ENCODE measurements around the gene HJURP.

Gene HJURP

DNA sequence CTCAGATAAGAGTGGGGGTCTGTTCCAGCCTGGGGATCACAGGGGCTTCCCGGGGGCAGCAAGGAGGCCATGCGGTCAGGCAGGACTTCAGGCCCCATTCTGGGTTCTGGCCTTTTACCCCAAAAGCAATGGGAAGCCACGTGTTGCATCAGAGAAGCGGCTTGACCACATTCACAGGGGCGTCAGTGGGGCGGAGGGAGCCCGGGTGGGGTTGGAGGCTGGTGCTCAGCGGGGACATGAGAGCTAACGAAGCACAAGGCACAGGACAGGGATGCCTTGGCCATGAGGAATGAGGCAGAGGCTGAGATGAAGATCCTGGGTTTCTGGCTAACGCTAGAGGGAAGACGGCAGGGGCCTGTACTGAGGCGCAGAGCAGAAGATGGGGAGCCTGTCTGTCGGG is 6.1 kb downstream of the HJURP start:
- no peak for DNase-seq

DNA sequence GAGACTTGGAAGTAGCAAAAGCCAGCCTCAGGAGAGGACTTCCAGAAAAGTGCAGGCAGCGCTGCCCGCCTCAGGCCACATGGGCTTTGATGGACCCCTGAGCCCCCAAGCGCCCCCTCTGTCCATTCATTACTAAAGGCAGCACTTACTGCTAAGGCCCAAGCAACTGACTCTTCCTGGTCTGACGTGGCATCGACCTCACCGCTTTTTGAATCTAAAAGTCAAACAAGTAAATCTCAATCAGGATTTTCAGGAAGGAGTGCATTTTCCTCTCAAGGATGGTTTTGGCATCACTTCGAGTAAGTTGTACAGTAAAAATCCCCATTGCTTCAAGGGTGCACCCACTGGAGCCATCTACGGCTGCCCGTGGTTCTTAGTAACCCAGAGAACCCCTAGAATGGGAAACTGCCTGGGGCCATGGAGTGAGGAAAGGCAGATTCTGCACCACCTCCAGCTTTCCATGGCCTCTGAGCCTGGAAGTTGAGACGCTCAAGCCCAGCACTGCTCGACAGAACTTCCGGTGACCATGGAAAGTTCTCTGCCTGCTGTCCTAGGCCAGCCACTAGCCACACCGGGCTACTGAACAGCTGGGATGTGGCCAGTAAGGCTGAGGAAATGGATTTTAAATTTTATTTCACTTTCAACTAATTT is 7.0 kb downstream of the HJURP start:
- DNase-seq = no peak

DNA sequence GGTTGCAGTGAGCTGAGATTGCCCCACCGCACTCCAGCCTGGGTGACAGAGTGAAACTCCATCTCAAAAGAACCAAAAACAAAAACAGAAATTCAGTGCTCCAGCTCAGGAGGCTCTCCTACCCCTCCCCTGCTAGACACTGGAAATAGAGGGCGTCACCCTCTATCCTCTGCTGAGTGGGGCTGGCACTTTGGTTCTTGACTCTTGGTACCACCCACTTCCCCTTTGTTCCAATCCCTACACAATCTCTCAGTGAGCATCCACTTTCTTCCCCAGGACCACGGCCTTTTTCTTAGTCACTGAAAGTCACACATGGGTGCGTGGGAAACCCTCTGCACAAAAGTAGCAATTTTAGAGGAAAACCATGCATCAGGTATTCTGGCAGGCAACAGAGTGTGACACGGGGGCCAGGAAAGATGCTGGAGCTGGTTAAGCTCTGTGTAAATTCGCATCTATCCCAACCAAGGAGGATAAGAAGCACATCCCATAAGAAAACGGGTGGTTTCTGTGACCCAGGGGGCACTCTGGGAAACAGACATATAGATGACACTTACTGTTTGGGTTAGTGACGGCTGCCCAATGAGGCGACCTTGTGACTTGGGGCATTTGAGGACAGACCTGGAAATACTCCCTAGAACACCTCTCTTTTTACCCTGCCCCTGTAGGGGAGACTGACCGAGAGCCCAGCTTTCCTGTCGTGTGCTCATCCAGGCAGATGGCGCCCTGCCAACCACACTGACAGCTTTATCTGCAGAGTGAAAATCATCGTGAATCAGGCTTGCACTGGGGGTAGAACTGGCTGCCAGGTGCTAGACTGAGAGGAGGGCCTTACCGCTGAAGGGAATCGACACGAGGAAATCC is 7.7 kb downstream of the HJURP start:
- no peak for DNase-seq

DNA sequence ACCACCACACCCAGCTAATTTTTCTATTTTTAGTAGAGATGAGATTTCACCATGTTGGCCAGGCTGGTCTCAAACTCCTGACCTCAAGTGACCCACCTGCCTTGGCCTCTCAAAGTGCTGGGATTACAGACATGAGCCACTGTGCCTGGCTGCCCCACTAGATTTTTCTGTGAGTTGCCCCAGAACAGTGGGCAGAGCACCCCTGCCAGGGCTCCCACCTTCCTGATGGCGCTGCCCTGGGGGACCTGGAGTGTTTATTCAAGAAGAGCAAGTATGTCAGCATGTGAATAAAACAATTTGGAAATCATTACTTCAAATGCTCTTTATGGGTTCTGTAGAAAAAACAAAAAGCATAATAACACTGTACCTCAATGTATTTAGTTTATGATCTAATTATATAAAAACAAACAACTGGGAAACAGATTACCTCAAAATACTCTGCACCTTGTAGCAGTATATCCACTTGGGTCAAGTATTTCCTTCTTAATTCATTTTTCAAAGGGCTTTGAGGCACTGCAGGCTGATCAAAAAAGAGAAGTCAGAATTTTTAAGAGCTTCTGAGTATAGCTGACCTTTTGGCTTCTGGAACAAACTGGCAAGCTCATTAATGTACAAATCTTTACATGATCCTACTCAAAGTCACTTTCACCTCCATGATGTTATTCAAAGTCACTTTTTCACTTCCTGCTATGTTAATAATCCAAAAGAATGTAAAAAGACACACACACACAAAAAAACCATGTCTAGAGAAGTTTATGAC is 8.9 kb downstream of the HJURP start:
- DNase-seq = no peak

DNA sequence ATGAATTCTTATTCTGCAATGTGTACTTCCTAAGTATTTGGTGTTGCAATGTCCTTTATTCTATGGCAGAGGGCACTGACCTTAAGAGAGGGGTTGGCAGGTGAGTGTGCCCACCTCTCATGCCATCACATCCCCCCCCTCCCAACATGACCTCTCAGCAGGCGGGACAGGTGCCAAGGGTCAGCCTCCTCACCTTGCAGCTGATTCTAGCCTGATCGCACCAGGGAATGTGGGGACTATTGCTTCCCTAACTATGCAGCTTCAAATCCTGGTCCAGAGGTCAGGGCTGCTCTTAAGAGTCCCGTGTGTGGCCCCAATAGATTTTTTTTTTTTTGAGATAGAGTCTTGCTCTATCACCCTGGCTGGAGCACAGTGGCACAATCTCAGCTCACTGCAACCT is 9.5 kb downstream of the HJURP start:
- no peak for DNase-seq

DNA sequence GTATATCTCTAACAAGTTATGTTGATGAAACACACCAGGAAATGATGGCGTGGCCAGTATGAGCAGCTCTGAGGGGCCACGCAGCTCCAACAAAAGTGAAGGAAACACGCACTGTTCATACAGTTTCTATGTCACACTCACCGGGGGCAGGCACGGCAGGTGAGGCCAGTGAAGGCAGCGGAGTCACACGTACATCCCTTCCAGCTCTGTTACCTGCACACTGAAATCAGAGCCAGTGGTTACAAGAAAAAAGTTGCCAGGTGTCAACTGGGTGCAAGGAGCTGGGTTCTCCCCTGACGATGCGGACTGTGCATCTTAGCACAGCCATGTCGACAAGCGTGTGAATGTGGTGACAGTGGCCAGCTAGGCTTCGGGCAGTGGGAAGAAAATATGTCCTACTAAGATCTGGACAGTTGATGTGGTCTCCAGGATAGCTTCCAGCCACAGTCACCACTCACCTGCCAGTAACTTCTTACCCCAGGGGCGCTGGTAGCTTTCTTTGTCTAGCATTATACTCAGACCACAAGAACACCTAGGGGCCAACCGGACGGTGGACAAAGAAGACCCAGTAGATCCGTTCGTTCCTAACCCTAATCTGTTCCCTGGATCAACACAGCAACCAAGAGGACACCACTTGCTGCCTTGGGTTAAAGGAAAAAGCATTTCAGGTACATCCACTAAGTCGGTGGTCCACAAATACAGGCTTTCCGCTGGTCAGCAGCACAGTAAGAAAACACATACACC is 10.1 kb downstream of the HJURP start:
- DNase-seq = no peak

DNA sequence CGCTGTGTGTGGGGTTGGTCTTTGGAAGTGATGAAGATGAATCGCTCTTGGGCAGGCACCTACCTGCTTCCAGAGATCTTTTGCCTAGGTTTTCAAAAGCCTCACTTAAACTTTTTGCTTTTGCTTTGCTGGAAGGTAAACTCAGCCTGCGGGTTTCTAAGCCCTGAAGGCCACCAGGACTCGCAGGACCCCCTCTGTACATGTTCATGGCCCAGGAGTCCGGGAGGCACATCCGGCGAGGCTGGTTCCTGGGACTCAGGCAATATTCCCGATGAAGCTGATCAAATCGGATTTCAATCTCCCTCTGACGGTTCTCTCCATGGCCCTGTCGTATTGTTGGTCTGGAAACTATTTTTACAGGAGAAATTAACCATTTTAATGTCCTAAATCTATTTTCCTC is 13.2 kb downstream of the HJURP start:
- DNase-seq = no peak

DNA sequence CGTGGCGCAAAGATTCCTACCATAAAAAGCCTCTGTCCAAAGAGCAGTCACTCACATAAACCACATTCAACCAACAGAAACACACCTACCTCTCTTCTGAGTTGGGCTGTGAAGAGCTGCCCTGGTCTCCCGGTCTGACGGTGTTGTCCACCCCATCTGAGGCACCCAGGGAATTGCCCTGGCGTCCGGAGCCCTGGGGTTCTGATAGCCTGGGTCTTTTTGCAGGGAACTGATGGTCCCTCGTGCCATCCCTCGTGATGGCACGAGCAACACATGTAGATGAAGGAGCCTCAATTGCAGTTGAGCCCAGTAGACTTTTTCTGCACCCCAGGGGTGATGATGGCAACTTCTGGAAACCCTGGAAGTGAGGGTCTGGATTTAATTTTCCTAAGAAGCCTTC is 13.8 kb downstream of the HJURP start:
- DNase-seq = no peak

DNA sequence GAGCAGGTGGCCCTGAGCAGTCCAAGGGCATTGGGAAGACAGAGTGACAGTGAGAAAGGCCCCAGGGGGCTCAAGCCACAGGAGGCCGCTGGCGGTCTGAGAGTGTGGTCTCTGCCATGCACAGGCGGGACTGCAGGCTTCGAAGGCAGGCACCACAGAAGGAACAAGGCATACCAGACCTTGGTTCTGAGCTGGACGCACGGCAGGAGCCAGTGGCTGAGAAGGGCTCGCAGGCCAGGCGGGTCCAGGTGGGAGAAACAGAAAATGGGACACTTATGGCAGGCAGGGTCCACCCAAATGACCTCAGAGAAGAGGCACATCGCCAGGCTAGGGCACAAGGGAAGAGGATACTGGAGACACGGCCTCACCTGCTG is 14.9 kb downstream of the HJURP start:
- no peak for DNase-seq

DNA sequence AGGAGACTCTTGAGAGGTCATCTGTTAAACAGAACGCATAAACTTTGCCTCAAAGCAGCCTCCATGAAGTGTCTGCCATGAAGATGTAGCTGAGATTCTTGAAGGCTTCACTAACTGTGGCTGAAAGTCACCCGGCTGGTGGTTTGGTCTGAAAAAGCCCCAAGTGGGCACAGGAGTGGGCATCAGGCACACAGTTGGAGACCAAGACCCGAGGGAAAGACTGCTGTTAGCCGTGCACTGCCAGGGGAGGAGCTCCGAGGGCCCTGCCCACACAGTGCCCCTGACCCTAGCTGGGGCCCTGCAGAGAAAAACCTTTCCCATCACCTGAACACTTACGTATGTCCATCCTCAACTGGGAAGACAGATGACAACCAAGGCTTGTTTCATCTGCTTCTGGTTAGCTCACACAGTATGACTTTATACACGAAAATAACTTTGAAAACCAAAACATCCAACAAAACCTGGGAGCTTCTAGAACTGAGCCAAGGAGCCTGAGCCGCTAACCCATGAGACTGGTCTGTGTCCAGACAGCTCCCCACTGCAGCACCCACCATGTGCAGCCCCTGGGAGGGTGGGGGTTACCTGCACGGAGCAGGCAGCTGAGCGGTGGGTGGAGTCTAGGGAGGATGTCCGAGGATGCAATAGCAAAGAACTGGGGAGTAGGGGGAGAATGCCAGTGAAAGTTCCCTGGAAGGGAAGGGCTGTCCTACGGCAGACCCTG is 15.4 kb downstream of the HJURP start:
- no peak for DNase-seq

DNA sequence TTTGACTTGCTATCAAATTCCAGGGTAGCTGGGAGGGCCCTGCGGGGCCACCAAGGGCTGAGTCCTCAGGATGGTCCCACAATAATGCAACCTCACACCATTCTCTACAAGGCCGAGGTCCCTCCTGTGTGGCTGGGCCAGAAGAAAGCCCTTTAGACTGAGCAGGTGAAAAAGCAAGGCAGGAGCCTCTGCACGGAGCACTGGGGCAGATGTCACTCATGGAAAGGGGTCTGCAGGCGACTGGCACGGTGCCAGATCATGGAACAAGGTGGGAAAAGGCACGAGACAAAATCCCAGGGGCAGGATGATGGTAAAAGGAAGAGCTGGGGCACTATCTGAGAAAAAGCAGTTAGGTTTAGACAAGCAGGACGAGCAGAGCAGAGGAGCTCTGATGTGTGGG is 16.1 kb downstream of the HJURP start:
- DNase-seq = no peak

DNA sequence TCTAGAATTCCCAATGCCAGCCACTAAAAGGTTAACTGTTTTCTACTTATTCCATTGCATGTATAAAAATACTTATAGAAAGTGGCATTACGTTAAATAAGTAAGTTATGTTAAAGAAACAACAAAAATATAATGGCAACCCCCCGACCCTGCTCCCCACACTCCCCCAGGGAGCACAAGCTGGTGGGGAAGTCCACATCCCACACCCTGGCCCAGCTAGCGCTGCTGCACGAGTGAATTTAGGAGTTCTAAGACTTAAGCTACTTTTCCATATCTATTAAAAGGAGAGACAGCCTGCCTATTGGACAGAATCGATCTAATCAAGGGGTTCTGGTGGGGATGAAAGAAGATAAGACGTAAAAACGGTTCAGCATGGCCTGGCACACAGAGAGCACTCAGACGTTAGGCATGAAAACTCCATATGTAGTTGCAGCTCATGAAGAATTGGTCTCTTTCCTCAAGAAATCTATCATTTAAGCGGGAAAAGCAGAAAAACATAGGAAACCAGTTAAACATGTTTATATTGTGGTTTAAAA is 16.6 kb downstream of the HJURP start:
- no peak for DNase-seq

DNA sequence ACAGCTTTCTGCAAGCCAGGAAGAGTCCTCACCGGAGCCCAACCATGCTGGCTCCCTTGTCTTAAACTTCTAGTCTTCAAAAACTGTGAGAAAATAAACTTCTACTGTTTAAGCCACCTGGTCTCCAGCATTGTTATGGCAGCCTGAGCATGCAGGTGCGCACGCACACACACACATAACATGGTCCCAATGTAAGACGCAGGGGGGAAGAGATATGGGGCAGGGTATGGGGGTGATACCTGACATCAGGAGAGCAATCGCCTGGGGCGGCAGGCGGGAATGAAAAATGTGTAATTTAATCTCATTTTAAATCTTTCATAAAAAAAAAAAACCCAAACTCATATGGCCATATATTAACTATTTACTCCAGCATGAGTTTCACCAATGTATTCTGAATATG is 18.0 kb downstream of the HJURP start:
- no peak for DNase-seq

DNA sequence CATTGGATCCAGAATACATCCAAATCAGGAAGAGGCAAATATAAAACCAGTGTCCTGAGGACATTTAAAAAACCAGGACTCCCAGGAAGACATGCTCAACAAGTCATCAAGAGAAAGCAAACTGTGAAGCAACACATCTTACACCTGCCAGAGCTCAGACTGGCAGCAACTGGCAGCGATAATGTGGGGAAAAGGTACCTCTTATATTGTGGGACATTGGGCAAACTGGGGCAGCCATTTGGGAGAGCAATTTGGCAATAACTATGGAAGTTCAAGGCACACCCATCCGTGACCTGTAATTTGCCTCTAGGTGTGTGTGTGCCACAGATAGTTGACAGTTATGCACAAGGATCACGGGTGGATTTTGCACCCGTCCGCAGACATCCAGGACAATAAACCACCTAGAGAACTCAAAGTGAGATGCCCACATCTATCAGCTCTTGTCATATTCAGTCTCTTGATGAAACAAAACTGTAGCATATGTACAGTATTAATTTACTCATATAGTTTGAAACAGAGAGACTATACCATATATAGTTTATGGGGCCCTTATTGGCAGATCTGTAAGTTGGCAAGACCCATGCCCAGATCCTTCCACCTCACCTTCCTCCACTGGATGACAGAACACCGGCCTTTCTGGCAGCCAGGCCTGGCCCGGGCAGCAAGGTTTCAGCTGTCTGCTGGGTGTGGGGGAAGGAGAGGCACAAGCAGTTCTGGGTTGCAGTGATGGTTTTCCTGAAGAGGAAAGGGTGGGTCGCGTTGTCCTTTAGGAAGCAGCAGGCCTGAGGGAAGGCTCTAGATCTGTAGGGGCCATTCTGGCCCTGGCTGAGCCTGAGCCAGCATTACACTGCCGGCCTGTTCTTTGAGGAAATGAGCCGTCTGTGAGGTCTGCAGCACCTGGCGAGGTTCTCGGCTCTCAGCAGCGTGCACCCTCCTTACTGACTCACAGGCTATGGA is 18.8 kb downstream of the HJURP start:
- no peak for DNase-seq

DNA sequence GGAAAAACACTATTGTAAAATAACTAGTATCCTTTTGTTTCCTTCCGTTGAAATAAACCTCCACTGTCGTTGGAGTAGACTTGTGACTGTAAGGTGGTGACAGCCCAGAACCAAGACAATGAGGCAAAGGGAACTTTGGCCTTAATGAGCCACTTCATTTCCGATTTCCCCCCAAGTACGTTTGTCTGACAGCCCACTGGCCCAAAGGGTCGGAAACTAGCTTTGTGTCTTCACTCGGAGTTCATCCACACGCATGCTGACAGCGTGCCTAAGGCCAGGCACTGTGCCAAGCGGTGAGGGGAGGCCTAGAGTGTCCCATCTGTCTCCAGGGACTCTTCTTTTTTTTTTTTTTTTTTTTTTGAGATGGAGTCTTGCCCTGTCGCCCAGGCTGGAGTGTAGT is 21.0 kb downstream of the HJURP start:
- no peak for DNase-seq

DNA sequence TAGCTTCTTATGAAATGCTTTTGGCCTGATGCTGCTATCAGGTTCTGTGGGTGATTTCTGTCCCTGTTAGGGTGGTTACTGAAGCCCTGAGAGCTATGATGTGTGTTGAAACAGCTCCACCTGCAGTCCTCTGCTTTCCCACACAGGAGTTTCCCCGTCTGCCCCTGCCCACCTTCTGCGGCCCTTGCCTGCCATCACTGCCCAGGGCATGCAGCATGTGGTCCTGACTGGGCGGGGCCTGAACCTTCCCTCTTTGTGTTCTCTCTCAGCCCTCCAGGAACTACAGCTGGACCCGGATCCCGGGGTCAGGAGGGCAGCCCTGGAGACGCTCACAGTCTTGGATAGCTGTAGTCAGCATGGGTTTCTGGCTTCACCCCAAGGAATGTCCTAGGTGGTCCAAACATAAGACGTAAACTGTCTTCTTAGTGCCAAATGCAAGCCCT is 21.4 kb downstream of the HJURP start:
- no peak for DNase-seq

DNA sequence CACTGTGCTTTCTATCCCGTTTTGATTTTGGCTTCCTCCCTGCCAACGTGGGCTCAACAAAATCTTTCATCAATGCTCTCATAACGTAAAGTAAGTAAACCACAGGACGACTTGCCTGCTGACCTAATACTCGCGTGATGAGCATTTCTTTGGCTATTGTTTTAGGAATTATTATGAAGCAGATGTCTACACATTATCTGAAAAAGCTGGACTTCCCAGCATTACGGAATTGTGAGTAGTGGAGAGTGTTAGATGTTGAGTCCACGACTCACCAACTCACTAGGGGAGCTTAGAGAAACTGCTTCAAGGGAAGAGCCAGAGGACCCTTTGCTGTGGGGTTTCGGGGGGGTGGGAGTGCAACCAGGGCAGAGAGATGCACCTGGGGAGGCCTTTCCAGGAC is 21.9 kb downstream of the HJURP start:
- DNase-seq = no peak

DNA sequence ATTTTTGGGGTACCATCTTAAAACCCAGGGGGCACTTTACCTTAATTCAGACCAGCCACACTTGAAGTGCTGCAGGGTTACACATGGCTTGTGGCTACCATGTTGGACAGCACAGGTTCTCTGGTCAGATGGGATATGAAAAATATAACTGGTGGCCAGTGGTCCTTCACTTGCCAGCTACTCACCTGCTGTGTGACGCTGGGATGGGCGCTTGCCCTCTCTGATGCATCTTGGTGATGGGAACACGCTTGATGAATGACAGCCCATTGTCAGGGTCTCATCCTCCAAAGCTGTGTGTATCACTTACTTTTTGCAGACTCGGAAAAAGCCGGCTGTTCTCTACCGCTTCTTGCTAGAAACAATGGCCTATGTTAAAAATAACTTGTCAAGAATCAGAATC is 22.5 kb downstream of the HJURP start:
- DNase-seq = no peak

DNA sequence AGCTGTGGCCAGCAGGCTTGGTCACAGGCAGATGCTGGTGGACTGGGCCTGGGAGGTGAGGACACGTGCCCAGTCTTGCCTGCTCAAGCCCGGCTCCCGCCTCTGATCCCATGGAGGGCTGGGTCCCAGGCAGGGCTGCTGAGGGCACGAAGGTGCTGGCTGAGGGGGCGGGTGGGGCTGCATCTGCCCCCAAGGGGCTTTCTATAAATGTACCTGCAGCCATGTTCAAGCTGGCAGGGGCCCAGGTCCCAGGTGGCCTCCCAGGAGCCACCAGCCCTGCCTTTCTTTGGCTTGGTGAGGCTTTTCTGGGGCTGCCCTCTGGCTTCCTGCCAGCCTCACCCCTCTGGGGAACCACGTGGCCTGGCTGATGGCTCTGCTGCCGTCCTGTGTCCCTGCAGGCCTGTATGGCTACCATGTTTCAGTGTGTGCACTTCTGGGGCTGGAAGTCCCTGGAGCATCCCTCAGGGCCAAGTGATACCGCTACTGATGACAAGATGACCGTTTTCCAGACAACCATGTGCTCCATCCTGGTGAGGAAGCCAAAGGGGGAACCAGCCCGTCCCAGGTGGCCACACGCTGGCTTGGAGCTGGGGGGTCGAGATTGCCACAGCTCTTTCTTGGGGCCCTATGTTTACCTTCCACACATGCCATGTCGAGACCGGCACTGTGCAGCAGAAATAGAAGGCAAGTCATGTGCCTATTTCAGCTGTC is 23.2 kb downstream of the HJURP start:
- no peak for DNase-seq

DNA sequence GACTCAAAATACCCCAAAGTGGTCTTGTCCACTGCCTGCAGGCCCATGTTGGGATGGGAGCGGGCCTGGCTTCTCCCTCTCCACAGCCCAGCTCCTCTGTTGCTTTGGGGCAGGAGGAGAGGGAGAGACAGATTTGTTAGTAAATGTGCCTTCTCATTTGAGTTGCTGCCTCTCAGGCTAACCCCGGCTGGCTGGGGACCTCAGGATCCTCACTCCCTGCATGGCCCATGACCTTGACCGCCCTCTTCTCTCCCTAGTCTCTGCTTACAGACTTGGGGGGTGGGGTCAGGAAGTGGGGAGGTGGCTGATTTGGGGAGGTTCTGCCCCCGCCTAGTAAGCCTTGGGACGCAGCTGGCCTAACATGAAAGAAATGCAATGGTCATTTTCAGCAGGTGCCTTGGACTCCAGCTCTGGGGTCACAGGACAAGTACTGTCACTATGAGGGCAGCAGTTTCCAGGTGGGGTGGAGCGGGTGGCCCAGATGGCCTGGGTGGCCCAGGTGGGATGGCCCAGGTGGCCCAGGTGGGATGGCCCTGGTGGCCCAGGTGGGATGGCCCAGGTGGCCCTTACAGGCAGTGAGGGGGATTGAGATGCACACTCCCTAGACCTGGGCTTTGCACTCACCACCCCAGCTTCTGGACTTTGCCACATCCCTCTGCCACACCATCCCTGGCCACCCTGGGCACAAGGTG is 24.1 kb downstream of the HJURP start:
- no peak for DNase-seq
